Sigmoid colon (tissue), 7 donors: ENCODE measurements around the gene TAF6L. TPM values are rescaled to one million over a fixed set of nuclear protein-coding genes. Genes with fewer than 3 reads are reported as not detected.
"Not testable (repeated sequence)": the region's sequence is repeated elsewhere in the genome, so short reads cannot be mapped to it uniquely, and the experiment has no call there.

Experiments
- DNase-seq: peaks from one replicate; pipeline ENCODE4 v3.0.0-alpha.2; 2019
- H3K27ac ChIP-seq, 4 donors: fragments of 200-600 bp; sonication (generic); one replicate each; pipeline ENCODE4 v1.5.1; 2016 to 2019; ENCODE audit warnings: mild to moderate bottlenecking in 1 of 4
- H3K27me3 ChIP-seq, 3 donors: fragments of 200-600 bp; sonication (generic); one replicate each; pipeline ENCODE4 v1.5.1; 2019; ENCODE audit warnings: mild to moderate bottlenecking in 1 of 3
- H3K36me3 ChIP-seq, 4 donors: fragments of 200-600 bp; sonication (generic); one replicate each; pipeline ENCODE4 v1.5.1; 2016 to 2019
- H3K4me1 ChIP-seq, 4 donors: fragments of 200-600 bp; sonication (generic); one replicate each; pipeline ENCODE4 v1.5.1; 2017 to 2019
- H3K4me3 ChIP-seq, 4 donors: fragments of 200-600 bp; sonication (generic); one replicate each; pipeline ENCODE4 v1.5.1; 2017 to 2019; ENCODE audit warnings: mild to moderate bottlenecking in 2 of 4, moderate library complexity in 1 of 4
- H3K9me3 ChIP-seq, 4 donors: fragments of 200-600 bp in 3 of 4; sonication (generic) in 3 of 4; one replicate each; pipeline versions ENCODE4 v1.5.1 to v1.6.1; 2013 to 2019
- CTCF ChIP-seq, 4 experiments: fragments of 450-650 bp in 3 of 4; fragments of 200-600 bp in 1 of 4; IDR thresholded peaks; one replicate each; pipeline ENCODE4 v1.5.1; 2016 to 2019; ENCODE audit warnings: antibody characterized with exemption in 4 of 4, mild to moderate bottlenecking in 3 of 4, moderate library complexity in 2 of 4
- EP300 ChIP-seq, 4 donors: sonication (generic); formaldehyde crosslinking; IDR thresholded peaks; one replicate each; pipeline ENCODE4 v1.6.1; 2017; ENCODE audit warnings: antibody characterized with exemption in 4 of 4
- POLR2A ChIP-seq, 2 donors: fragments of 450-650 bp; IDR thresholded peaks; one replicate each; pipeline ENCODE4 v1.6.1; 2016; ENCODE audit warnings: antibody characterized with exemption in 2 of 2, mild to moderate bottlenecking in 2 of 2, moderate library complexity in 2 of 2
- POLR2AphosphoS5 ChIP-seq, 4 donors: sonication (generic); formaldehyde crosslinking; IDR thresholded peaks; one replicate each; pipeline ENCODE4 v1.6.1; 2017; ENCODE audit warnings: antibody characterized with exemption in 4 of 4
- WGBS, 2 donors: extraction: QIAGEN DNeasy Blood & Tissue Kit; methylation state at CpG; one replicate each; pipeline ENCODE4 v1.1.7; 2013; 5-methylcytosine and 5-hydroxymethylcytosine counted together
- intact Hi-C: fragments of 100-400 bp; cut with DNase I; formaldehyde crosslinking; loops from one replicate; pipeline ENCODE4 v1.15.1; 2023
- polyA plus RNA-seq, 3 donors: library from polyadenylated mRNA; stranded (reverse); fragments of 200-250 nt; gene quantifications; one replicate each; pipeline ENCODE4 v1.2.3, GENCODE V29; 2013
- total RNA-seq, 4 donors: library from RNA; depleted of rRNA; stranded (reverse); fragments of >200 nt; gene quantifications; one replicate each; pipeline ENCODE4 v1.1.0, GENCODE V29; 2016
- donor health status: healthy with polysubstance abuse.
- donor health status: Bipolar disorder and iron deficiency.
- donor health status: healthy.

Gene TAF6L
- total and polyA plus RNA-seq, 7 donors: 3.0 to 20.7 (median 13.5) TPM

GRCh38 chr11:62728171-62728988, 42.8 kb upstream of the TAF6L start, which contains the start of gene TTC9C:
TSS of gene TTC9C (plus strand) at chr11:62728486. CDS start at chr11:62728849, 363 bp downstream.
- intact Hi-C loops: loop anchor here (2.0 to 5.0 kb wide), 4 partner anchors 24 to 106 kb away; partner anchors contain the start of genes B3GAT3, STX5, TAF6L and TEX54
- Histone ChIP-seq H3K27me3 (no peaks in the 10 kb centered on the region), H3K4me3 (peak within 1 kb of the TSS; percentile 84 to 98 (median 94)), H3K27ac (peak within 1 kb of the TSS; percentile 96 to 97 (median 96)), H3K36me3 (peaks cover 2 to 22% (median 8%) of the 10 kb centered on the region in 4 donors), H3K9me3 (no peaks in the 10 kb centered on the region), H3K4me1 (peaks cover 0 to 63% (median 53%) of the 10 kb centered on the region in 4 donors)
- peak; percentile 95 for DNase-seq
- 0 to 1% methylated on average over 29 of the region's 29 CpGs for WGBS, 2 donors
- TF ChIP-seq EP300 (IDR thresholded peaks at IDR 0.05) (peak in 1 of 4 donors; percentile 5), POLR2A (IDR thresholded peaks at IDR 0.05) (peak; percentile 87), CTCF (IDR thresholded peaks at IDR 0.05) (no peak), POLR2AphosphoS5 (IDR thresholded peaks at IDR 0.05) (peak; percentile 80 to 95 (median 88))

- 76 to 89% methylated on average over 14 of the region's 14 CpGs for WGBS, 2 donors
- H3K9me3 ChIP-seq, H3K27me3 ChIP-seq, intact Hi-C loops, DNase-seq: not testable (repeated sequence)
- peak overlapping the region in 1 of 4 donors; percentile 98 for H3K4me3 ChIP-seq
- H3K27ac ChIP-seq: peak overlapping the region in 3 of 4 donors; percentile 96 to 97 (median 97)
- H3K4me1 ChIP-seq: peaks cover 0 to 46% (median 36%) of the 10 kb centered on the region in 4 donors
- H3K36me3 ChIP-seq: peaks cover 0 to 28% (median 6%) of the 10 kb centered on the region in 4 donors
Measured at GRCh38 chr11:62730076-62730475, 41.1 kb upstream of the TAF6L start.

- no peak for DNase-seq
- WGBS, 2 donors: 74 to 88% methylated on average over 2 of the region's 2 CpGs
- Histone ChIP-seq H3K4me1 (peaks cover 0 to 34% (median 24%) of the 10 kb centered on the region in 4 donors), H3K27me3 (no peaks in the 10 kb centered on the region), H3K4me3 (no peak overlapping the region), H3K36me3 (peaks cover 0 to 56% (median 18%) of the 10 kb centered on the region in 4 donors), H3K27ac (no peak overlapping the region), H3K9me3 (no peaks in the 10 kb centered on the region)
- TF ChIP-seq EP300 (IDR thresholded peaks at IDR 0.05) (no peak), CTCF (IDR thresholded peaks at IDR 0.05) (no peak), POLR2A (IDR thresholded peaks at IDR 0.05) (no peak)
- intact Hi-C loops: no loop called here
Measured at GRCh38 chr11:62732830-62733229, 38.4 kb upstream of the TAF6L start.

GRCh38 chr11:62737196-62737595, 34.0 kb upstream of the TAF6L start:
- no peak overlapping the region for H3K4me3 ChIP-seq
- H3K4me1 ChIP-seq: peaks cover 0 to 7% (median 0%) of the 10 kb centered on the region in 4 donors
- H3K27me3 ChIP-seq: no peaks in the 10 kb centered on the region
- H3K9me3 ChIP-seq: no peaks in the 10 kb centered on the region
- H3K27ac ChIP-seq: no peak overlapping the region
- intact Hi-C loops: no loop called here
- peaks cover 9 to 92% (median 42%) of the 10 kb centered on the region in 4 donors for H3K36me3 ChIP-seq
- no peak for DNase-seq
- TF ChIP-seq EP300 (IDR thresholded peaks at IDR 0.05) (no peak), POLR2AphosphoS5 (IDR thresholded peaks at IDR 0.05) (no peak), CTCF (IDR thresholded peaks at IDR 0.05) (no peak), POLR2A (IDR thresholded peaks at IDR 0.05) (no peak)

GRCh38 chr11:62747475-62748160, 23.6 kb upstream of the TAF6L start:
- no peaks in the 10 kb centered on the region for H3K9me3 ChIP-seq
- intact Hi-C loops: no loop called here
- peaks cover 0 to 21% (median 5%) of the 10 kb centered on the region in 4 donors for H3K4me1 ChIP-seq
- H3K27me3 ChIP-seq: no peaks in the 10 kb centered on the region
- DNase-seq: no peak
- WGBS, 2 donors: 89% methylated on average over 9 of the region's 9 CpGs
- H3K36me3 ChIP-seq: peaks cover 0 to 18% (median 2%) of the 10 kb centered on the region in 4 donors
- H3K4me3 ChIP-seq: no peak overlapping the region
- H3K27ac ChIP-seq: no peak overlapping the region
- TF ChIP-seq CTCF (IDR thresholded peaks at IDR 0.05): no peak

GRCh38 chr11:62749931-62750330, 21.3 kb upstream of the TAF6L start:
- H3K27me3 ChIP-seq, H3K27ac ChIP-seq, H3K9me3 ChIP-seq, H3K4me3 ChIP-seq, intact Hi-C loops: not testable (repeated sequence)
- Histone ChIP-seq H3K36me3 (peaks cover 0 to 22% (median 4%) of the 10 kb centered on the region in 4 donors), H3K4me1 (peaks cover 0 to 38% (median 18%) of the 10 kb centered on the region in 4 donors)
- DNase-seq: peak; percentile 28
- WGBS, 2 donors: 96 to 97% methylated on average over 5 of the region's 5 CpGs
